EL (cell line): Measurements from ENCODE around the gene BMPR1B.

Experiments
- DNase-seq: peaks from one replicate; pipeline ENCODE4 v3.0.0-alpha.2; 2016

The BMPR1B gene

DNA sequence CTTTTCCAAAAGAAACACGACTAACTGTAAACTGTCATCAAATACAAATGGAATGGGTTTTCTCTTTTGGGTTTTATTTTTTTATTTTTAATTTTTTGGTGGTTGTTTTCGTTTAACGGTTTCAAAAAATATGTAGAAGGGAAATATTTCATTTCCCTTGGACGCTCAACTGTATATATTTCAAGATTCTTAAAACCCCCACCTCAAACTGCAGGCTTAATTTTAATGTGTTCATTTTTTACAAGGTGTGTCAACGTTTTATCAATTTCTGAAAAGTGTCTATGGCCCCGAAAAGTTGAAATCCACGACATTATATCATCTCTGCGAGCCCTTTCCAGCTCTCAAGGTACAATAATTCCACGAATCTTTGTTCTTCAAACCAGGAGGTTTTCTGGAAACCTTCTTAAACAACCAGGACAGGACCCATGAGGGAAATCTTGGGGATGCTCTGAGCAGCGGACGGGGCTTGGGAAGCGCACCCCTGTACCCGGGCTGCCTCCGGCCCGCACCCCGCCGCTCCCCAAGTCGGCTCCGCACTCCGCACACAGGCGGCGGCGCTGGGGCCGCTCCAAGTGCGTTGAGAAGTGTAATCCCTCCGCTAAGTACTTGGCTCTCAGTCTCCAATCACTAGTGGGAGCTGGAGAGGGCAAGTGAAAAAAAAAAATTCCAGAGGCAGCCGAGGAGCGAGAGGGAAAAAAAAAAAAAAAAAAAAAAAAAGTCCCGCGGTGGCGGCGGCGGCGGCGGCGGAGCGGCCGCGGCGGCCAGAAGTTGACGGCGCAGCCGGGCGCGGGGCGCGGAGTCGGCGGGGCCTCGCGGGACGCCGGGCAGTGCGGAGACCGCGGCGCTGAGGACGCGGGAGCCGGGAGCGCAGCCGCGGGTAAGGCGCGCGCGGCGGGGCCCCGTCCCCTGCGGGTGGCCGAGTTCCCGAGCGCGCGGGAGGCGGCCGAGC is at the start of gene BMPR1B:
Gene BMPR1B, plus strand, starts transcription at position 764 of the 949 bp plus-strand sequence. CDS start 346,470 bp downstream, outside the sequence.
- peak; percentile 23 for DNase-seq

GRCh38 chr4:94711635-94712034 is 46.1 kb upstream of the BMPR1B start:
- no peak for DNase-seq

DNA sequence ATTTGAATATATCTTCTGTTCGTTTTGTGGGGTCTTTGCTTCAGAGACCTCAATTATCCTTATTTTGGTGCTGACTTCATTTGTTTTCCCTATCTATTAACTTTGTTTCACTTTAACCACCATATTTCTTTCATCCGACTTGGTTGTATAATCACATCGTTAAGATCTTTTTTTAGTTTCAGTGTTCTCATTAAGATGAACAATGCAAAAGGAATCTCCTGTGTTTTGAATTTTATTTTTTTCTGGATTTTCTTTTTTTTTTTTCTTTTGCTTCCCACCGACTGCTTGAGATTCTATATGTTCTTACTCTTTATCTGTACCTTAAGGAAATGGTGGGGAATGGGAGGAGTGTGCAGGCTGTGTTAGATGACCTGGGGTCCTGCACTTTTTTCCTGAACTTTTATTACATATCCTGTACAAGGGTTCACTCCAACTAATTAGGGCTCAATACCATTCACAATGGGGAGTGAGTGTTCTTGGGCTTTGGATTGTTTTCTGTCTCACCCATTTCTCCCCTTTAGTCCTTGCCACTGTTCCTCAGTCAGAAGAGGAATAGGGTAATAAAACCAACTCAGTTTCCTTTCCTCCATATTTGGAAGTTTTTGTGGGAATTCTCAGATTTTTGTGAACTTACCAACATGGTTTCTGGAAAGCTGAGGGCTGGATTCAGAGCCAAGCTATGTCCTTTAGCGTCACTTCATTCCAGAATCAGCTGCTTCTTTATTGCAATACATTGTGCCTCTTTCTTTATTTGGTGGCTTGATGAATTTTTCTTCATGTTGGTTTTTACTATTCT is 43.2 kb upstream of the BMPR1B start:
- peak; percentile 71 for DNase-seq

- no peak for DNase-seq
Observed at GRCh38 chr4:94715726-94716125, 42.0 kb upstream of the BMPR1B start.

GRCh38 chr4:94721310-94721709 is 36.4 kb upstream of the BMPR1B start:
- DNase-seq, result no peak

- DNase-seq, result no peak
Observed at GRCh38 chr4:94722270-94722669, 35.5 kb upstream of the BMPR1B start.

- DNase-seq, result no peak
Observed at GRCh38 chr4:94722748-94723147, 35.0 kb upstream of the BMPR1B start.

GRCh38 chr4:94724016-94724790 is 33.6 kb upstream of the BMPR1B start:
- DNase-seq, result no peak

- no peak for DNase-seq
Observed at GRCh38 chr4:94726524-94727123, 31.1 kb upstream of the BMPR1B start.

- DNase-seq, result no peak
Observed at GRCh38 chr4:94728056-94728766, 29.5 kb upstream of the BMPR1B start.

GRCh38 chr4:94732358-94732698 is 25.4 kb upstream of the BMPR1B start:
- DNase-seq, result no peak

DNA sequence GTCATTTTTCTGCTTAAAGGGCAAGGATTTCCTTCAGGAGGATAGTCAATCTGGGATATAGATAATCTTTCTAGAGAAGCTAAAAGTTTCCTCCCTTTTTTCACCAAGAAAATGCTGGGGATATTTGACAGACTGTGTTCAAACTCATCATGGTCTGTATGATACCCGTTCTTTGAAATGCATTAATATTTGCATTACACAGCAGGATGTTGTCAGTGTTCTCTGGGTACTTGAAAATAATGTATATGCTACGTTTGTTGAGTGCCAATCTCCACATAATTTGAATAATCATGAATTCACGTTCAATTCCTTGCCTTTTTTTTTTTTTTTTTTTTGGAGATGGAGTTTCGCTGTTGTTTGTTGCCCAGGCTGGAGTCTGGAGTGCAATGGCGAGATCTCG is 18.0 kb upstream of the BMPR1B start:
- no peak for DNase-seq

DNA sequence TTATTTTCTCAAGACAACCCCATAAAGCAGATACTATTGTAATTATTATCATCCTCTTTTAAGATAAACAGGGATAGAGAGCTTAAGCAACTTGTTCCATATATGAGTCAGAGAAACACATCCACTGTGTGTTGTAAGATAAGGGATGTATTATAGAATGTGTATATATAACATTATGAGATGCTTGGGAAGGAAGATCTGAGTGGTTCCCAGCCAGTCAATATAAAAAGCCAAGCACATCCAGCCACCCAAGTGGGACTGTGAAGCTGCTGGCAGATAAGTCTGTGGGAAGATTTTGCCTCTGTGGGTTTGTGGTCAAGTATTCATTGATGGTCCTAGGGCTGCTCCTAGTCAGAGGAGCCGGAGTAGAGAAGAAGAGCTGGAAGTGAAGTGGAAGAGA is 16.5 kb upstream of the BMPR1B start:
- no peak for DNase-seq

DNA sequence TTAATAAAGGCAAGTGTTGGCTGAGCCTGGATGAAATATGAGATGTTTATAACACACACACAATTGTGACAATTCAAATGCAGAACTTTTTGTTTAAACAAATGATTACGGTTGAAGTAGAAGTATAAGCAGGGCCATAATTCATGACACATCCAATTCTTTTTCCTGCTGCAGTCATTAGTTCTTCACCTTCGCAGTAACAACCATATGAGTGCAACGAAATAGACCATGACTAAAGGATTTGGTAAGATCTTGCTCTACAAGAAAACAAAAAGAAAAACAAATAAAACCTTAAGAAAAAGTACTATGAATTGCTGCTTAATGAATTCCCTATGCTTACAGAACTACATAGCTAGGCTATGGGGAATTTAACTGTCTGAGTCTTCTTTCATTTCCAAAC is 13.9 kb upstream of the BMPR1B start:
- DNase-seq, result no peak

- no peak for DNase-seq
Observed at GRCh38 chr4:94744850-94745249, 12.9 kb upstream of the BMPR1B start.

DNA sequence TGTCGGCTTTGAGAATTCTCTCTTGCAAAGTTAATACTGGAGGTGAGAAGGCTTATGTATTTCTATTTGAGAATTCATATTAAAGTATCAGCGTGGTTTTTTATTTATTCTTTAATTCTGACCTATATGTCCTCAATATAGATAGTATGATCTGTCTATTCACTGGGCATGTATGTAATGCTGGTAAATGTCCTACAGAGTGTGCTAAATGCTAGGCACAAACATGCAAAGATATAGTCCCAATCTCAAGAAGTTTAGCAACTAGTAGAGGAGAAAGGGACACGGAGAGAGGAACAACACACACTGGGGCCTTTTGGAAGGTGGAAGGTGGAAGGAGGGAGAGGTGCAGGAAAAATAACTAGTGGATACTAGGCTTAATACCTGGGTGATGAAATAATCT is 11.0 kb upstream of the BMPR1B start:
- no peak for DNase-seq

- DNase-seq, result peak; percentile 4
Observed at GRCh38 chr4:94758141-94758699, 465 bp downstream of the BMPR1B start.

- DNase-seq, result peak; percentile 5
Observed at GRCh38 chr4:94758700-94759399, 1.1 kb downstream of the BMPR1B start.

DNA sequence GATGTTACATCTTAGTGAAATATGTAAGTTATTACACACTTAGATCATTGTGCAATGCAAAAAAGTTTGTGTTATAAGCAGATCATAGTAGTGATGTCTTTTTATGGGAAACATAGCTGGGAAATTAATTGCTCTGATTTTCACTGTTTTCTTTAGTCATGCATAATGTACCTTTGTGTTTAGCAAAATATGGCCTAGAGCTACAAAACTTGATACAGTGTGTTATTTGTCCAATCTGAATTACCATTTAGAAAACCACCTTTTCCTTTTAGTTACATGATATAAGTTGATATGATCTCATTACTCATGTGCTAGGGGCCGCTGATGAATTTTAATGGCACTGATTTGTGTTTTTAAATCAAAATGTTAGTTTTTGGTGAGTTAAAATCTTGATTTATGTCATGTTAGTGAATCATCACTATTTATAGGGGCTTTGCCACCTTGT is 2.0 kb downstream of the BMPR1B start:
- DNase-seq, result no peak

- DNase-seq, result no peak
Observed at GRCh38 chr4:94762326-94762725, 4.6 kb downstream of the BMPR1B start.

DNA sequence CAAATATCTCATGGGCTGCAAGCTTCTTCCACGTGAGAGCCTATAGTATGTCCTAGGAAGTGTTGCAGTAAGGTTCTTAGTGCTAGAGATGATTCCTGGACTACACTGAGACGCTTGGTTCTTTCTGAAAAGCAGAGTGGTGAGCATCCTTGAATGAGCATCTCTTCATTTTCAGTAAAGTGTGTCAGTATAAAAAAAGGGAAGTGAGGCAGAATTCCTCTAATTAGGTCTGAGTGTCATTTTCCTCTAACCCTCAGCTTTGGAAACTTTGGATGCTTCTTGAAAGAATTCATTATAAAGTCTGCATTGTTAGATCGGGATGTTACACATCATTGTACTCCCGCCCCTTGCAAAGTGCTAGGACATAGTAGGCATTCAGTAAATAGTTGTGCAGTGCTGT is 5.2 kb downstream of the BMPR1B start:
- DNase-seq, result no peak
